Neutrophil (primary cell): Measurements from ENCODE around the gene ANKMY1.

ENCODE experiments used
- H3K27ac ChIP-seq: fragments of 200-600 bp; sonication (generic); 2 replicates; pipeline ENCODE4 v1.5.1; 2016; ENCODE audit warnings: mild to moderate bottlenecking, moderate library complexity
- H3K27me3 ChIP-seq: fragments of 200-600 bp; sonication (generic); 2 replicates; pipeline ENCODE4 v1.6.0; 2016; ENCODE audit warnings: mild to moderate bottlenecking
- H3K36me3 ChIP-seq: fragments of 200-600 bp; sonication (generic); 2 replicates; pipeline ENCODE4 v1.5.1; 2017
- H3K4me1 ChIP-seq, 2 experiments: fragments of 200-600 bp in 1 of 2; sonication (generic) in 1 of 2; 1 replicate in 1 of 2; 2 replicates in 1 of 2; pipeline versions ENCODE4 v1.5.1 to v1.6.1; 2013 to 2016; ENCODE audit warnings: low read depth in 1 of 2, low read length in 1 of 2, mild to moderate bottlenecking in 1 of 2, moderate library complexity in 1 of 2; ENCODE audit not compliant: control insufficient read depth in 1 of 2, insufficient read depth in 1 of 2
- H3K4me3 ChIP-seq, 2 experiments: fragments of 200-600 bp in 1 of 2; sonication (generic) in 1 of 2; 1 replicate in 1 of 2; 2 replicates in 1 of 2; pipeline ENCODE4 v1.5.1; 2013 to 2016; ENCODE audit warnings: low read depth in 1 of 2, low read length in 1 of 2, mild to moderate bottlenecking in 1 of 2, moderate library complexity in 1 of 2
- H3K9me3 ChIP-seq: fragments of 200-600 bp; sonication (generic); 2 replicates; pipeline ENCODE4 v1.5.1; 2016
- TF ChIP-seq, protein P1 (sequence below): fragments of 200-600 bp; sonication (generic); IDR thresholded peaks from 2 replicates; pipeline ENCODE4 v1.5.1; 2016; ENCODE audit warnings: antibody characterized with exemption

ANKMY1 gene

DNA sequence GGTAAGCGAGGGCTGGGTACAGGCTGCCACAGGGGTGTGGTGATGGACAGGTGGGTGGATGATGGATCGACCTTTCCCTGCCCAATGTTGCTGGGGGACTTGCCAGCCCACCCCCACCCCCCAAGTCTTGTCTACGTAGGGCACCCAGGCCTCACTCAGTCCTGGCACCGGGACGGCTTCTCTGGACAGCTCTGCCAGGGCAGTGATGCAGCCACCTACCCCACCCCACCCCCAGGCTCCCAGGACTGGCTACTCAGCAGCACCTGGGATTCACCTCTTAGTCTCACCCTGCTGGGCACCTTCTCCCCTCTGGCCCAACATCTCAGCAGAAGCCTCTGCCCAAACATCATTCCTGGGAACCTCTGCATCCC lies 55.7 kb downstream of the ANKMY1 start:
- no peaks in the 10 kb centered on the region for H3K4me1 ChIP-seq
- H3K4me3 ChIP-seq = no peak overlapping the region
- TF ChIP-seq, protein P1, sequence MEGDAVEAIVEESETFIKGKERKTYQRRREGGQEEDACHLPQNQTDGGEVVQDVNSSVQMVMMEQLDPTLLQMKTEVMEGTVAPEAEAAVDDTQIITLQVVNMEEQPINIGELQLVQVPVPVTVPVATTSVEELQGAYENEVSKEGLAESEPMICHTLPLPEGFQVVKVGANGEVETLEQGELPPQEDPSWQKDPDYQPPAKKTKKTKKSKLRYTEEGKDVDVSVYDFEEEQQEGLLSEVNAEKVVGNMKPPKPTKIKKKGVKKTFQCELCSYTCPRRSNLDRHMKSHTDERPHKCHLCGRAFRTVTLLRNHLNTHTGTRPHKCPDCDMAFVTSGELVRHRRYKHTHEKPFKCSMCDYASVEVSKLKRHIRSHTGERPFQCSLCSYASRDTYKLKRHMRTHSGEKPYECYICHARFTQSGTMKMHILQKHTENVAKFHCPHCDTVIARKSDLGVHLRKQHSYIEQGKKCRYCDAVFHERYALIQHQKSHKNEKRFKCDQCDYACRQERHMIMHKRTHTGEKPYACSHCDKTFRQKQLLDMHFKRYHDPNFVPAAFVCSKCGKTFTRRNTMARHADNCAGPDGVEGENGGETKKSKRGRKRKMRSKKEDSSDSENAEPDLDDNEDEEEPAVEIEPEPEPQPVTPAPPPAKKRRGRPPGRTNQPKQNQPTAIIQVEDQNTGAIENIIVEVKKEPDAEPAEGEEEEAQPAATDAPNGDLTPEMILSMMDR = no peak
- no peak overlapping the region for H3K27ac ChIP-seq
- H3K36me3 ChIP-seq = peaks cover 33% of the 10 kb centered on the region
- H3K9me3 ChIP-seq = no peaks in the 10 kb centered on the region
- H3K27me3 ChIP-seq = no peaks in the 10 kb centered on the region

DNA sequence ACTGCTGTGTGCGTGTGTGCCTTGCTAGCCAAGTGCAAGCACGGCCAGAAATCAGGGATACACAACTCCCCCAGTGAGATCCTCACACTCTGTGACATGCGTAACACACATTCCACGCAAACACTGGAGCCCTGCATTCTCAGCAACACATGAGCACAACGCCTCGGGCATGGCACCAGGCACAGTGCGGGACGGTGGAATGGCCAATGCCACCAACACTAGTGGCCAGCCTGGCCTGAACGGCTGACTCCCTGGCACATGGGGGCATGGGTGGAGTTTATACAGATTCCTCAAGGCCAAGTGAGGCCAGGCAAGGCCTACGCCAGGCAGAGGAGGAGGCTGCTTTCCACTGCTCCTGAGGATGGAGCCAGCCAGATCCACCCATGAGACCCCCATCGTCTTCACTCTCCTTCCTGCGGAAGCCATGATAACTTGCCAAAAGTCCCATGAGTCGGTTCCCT lies 56.2 kb downstream of the ANKMY1 start:
- TF ChIP-seq, protein P1 = no peak
- H3K27me3 ChIP-seq = no peaks in the 10 kb centered on the region
- H3K27ac ChIP-seq = no peak overlapping the region
- no peak overlapping the region for H3K4me3 ChIP-seq
- no peaks in the 10 kb centered on the region for H3K4me1 ChIP-seq
- H3K9me3 ChIP-seq = no peaks in the 10 kb centered on the region
- peaks cover 35% of the 10 kb centered on the region for H3K36me3 ChIP-seq

DNA sequence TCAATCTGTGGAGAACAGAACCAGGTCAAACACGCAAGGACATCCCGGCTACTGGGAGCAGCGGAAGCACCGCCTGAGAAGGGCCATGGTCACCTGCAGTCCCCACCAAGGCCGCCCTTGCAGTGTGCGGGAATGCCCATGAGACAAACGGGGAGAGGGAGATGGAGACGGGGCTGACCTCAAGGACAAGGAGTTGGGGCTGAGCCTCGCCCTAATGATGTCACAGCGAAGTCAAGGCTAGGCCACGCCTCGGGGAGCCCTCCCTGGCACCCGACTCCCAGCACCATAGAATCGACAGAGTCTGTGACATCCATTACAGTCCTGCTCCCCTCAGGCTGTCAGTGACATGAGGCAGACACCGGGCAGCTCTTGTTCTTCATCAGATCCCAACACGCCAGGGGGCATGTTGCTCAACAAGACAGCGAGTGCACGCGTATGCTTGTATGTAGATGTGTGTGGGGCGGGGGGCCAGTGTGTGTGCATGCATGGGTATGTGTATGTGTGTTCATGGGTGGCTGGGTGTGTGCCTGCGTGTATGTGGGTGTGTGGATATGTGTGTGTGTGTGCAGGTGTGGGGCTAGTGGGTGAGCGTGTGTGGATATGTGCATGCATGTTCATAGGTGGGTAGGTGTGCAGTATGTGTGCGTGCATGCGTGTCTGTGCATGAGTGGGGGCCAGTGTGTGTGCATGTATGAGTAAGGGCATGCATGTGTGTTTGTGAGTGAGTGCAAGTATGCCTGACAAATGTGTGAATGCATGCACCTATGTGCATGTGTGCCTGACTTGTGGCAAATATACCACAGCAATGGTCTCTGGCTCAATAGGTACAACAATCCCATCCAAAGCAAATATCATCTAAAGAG lies 57.0 kb downstream of the ANKMY1 start:
- TF ChIP-seq, protein P1 = no peak
- Histone ChIP-seq H3K9me3 (no peaks in the 10 kb centered on the region), H3K27ac (no peak overlapping the region), H3K4me1 (no peaks in the 10 kb centered on the region), H3K4me3 (no peak overlapping the region), H3K36me3 (peaks cover 37% of the 10 kb centered on the region), H3K27me3 (no peaks in the 10 kb centered on the region)

DNA sequence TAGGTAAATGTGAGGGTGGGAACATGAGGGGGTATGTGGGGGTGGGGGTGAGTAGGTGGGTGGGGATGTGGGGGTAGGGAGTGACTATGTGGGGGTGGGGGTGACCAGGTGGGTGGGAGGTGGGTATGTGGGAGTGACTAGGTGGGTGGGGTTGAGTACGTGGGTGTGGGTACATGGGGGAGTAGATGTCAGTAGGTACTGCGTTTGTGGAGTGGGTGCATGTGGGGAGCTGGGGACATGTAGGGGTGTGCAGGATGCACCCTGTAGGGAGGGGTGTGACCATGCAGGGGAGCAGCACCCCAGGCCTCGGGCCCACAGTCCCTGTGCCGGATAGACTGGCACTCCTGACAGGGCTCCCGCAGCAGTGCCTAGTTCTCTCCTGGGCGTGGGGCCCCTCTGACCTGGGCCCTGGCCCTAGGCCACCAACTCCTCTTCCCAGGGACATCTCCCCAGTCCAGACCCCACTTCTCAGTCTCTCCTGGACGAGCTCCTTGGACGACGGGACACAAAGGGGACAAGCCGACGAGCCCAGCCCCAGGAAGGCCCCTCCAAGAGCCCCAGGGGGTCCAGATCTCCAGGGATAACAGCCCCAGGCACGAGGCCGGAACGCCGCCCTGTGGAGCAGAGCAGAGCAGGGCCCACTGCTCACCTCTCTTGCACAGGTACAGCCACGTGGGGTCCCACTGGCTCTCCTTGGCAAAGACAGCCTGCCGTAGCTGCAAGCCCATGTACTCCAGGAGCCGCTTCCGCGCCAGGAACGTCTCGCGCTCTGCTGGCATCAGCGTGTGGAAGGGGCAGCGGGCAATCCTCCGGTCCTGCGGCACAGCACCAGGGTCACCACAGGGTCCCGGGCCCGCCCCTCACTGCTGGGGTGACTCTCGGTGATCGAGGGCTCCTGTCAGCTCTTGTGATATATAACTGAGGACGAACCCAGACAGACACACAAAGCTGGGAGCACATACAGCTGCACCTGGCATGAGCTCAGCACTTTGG lies 58.2 kb downstream of the ANKMY1 start:
- peaks cover 37% of the 10 kb centered on the region for H3K36me3 ChIP-seq
- TF ChIP-seq, protein P1 = no peak
- H3K4me1 ChIP-seq = no peaks in the 10 kb centered on the region
- H3K9me3 ChIP-seq = no peaks in the 10 kb centered on the region
- no peak overlapping the region for H3K27ac ChIP-seq
- H3K27me3 ChIP-seq = no peaks in the 10 kb centered on the region
- H3K4me3 ChIP-seq = no peak overlapping the region

DNA sequence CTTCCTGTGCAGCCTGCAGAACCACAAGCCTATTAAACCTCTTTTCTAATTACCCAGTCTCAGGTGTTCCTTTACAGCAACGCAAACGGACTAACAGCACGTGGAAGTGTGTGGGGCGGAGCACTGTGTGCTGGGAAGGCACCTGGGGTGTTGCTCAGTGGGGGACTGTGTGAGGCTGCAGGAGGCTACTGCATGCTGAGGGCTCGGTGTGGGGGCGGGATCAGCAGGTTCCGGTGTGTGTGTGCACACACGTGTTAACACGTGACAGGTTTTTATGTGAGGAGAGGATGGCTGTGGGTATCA lies 58.9 kb downstream of the ANKMY1 start:
- peaks cover 37% of the 10 kb centered on the region for H3K36me3 ChIP-seq
- H3K4me3 ChIP-seq = no peak overlapping the region
- no peaks in the 10 kb centered on the region for H3K27me3 ChIP-seq
- no peaks in the 10 kb centered on the region for H3K4me1 ChIP-seq
- no peaks in the 10 kb centered on the region for H3K9me3 ChIP-seq
- no peak overlapping the region for H3K27ac ChIP-seq
- TF ChIP-seq, protein P1 = no peak
